Right lobe of liver (tissue), 6 donors: Measurements from ENCODE around the gene UFM1. TPM values are rescaled to one million over a fixed set of nuclear protein-coding genes. Genes with fewer than 3 reads are reported as not detected.

ENCODE experiments used
- ATAC-seq, 4 donors: fragments of 200-7000 bp; cut with Tn5 transposase; one replicate each; pipeline ENCODE4 v1.9.1; 2020; ENCODE audit warnings: mild to moderate bottlenecking in 4 of 4, moderate library complexity in 4 of 4
- DNase-seq, 3 donors: peaks; one replicate each; pipeline ENCODE4 v3.0.0-alpha.2; 2020
- H3K27ac ChIP-seq, 3 donors: fragments of 200-600 bp; one replicate each; pipeline ENCODE4 v1.8.0; 2022
- H3K27me3 ChIP-seq, 2 donors: fragments of 200-600 bp; one replicate each; pipeline ENCODE4 v1.8.0; 2022
- H3K36me3 ChIP-seq, 4 donors: fragments of 200-600 bp; sonication (generic) in 1 of 4; one replicate each; pipeline versions ENCODE4 v1.5.1 to v1.8.0; 2017 to 2022; ENCODE audit warnings: control low read depth in 1 of 4
- H3K4me1 ChIP-seq, 4 donors: fragments of 200-600 bp; sonication (generic) in 1 of 4; one replicate each; pipeline versions ENCODE4 v1.5.1 to v1.8.0; 2017 to 2022; ENCODE audit warnings: control low read depth in 1 of 4
- H3K4me3 ChIP-seq, 3 donors: fragments of 200-600 bp; one replicate each; pipeline ENCODE4 v1.8.0; 2022
- H3K9me3 ChIP-seq, 4 donors: fragments of 200-600 bp; sonication (generic) in 1 of 4; one replicate each; pipeline versions ENCODE4 v1.5.1 to v1.8.0; 2017 to 2022; ENCODE audit warnings: control low read depth in 1 of 4
- CTCF ChIP-seq, 4 donors: fragments of 200-600 bp in 3 of 4; fragments of 450-650 bp in 1 of 4; IDR thresholded peaks; one replicate each; pipeline versions ENCODE4 v1.5.1 to v1.8.0; 2016 to 2022; ENCODE audit warnings: antibody characterized with exemption in 4 of 4, mild to moderate bottlenecking in 2 of 4
- POLR2A ChIP-seq: fragments of 450-650 bp; IDR thresholded peaks from one replicate; pipeline ENCODE4 v1.6.1; 2017; ENCODE audit warnings: antibody characterized with exemption, mild to moderate bottlenecking
- WGBS: methylation state at CpG from one replicate; pipeline ENCODE4 v1.1.6; 2018; ENCODE audit warnings: low coverage, low lambda C conversion rate; ENCODE audit not compliant: insufficient coverage; ENCODE audit errors: missing lambda C conversion rate; 5-methylcytosine and 5-hydroxymethylcytosine counted together
- intact Hi-C, 2 donors: fragments of 100-400 bp; cut with DNase I; formaldehyde crosslinking; loops; one replicate each; pipeline versions ENCODE4 v1.11.2 to v1.14.1; 2022
- long read RNA-seq: library from polyadenylated mRNA; unstranded; transcript quantifications from one replicate; pipeline ENCODE4 v2.0.0, GENCODE V29; 2019
- total RNA-seq, 6 experiments: library from RNA; depleted of rRNA in 2 of 6; stranded (reverse); fragments of >200 nt in 2 of 6; fragmentation: NEBNext Ultra II Directional in 3 of 6; extraction: Animal tissue kit (Norgen Biotek cat#: 25700) in 3 of 6; gene quantifications; one replicate each; pipeline versions ENCODE4 v1.1.0 to v1.2.4, GENCODE V29; 2016 to 2023
- donor health status: DM: no; HTN: yes; CAD: no.
- donor health status: DM: no; HTN: no; CAD: no.
- donor health status: DM: no; HTN: no; CAD: no.
- donor health status: DM: no; HTN: yes; CAD: no.
- donor health status: DM: no; HTN: yes; CAD: no.

UFM1 gene
- 10 to 100 TPM; 27.1 to 41.5 (median 33.1) TPM for total RNA-seq
- long read RNA-seq, transcript UFM1-201 (6 exons, 3,138 nt), result major isoform, 11 of 15 reads
- long read RNA-seq, partial matches to known transcripts, result 1 of 15 reads
- long read RNA-seq, other reads (novel, unspliced or antisense), result 3 of 15 reads

- Histone ChIP-seq H3K36me3 (no peaks in the 10 kb centered on the region), H3K27me3 (no peaks in the 10 kb centered on the region), H3K9me3 (no peaks in the 10 kb centered on the region), H3K4me3 (peak within 1 kb of the TSS; percentile 68 to 80 (median 79)), H3K27ac (peak within 1 kb of the TSS; percentile 81 to 94 (median 92)), H3K4me1 (peaks cover 0 to 21% (median 5%) of the 10 kb centered on the region in 4 donors)
- peak; percentile 92 to 95 (median 94) for DNase-seq
- ATAC-seq, result peak; percentile 97 to 99 (median 98)
- intact Hi-C loops, result no loop called here
- TF ChIP-seq POLR2A, result peak; percentile 77
- TF ChIP-seq CTCF (IDR thresholded peaks at IDR 0.05), result no peak
- under 1% methylated on average over 33 of the region's 41 CpGs for WGBS
These were observed at the start of gene UFM1 for GRCh38 chr13:38349390-38350113. TSS of gene UFM1 (plus strand) at chr13:38349851. CDS start at chr13:38349920, 69 bp downstream.

- intact Hi-C loops, result no loop called here
- H3K4me3 ChIP-seq, result no peak overlapping the region
- TF ChIP-seq POLR2A (no peak), CTCF (IDR thresholded peaks at IDR 0.05) (no peak)
- 80% methylated on average over 4 of the region's 4 CpGs for WGBS
- H3K27me3 ChIP-seq, result no peaks in the 10 kb centered on the region
- no peaks in the 10 kb centered on the region for H3K4me1 ChIP-seq
- H3K36me3 ChIP-seq, result no peaks in the 10 kb centered on the region
- H3K27ac ChIP-seq, result no peak overlapping the region
- H3K9me3 ChIP-seq, result no peaks in the 10 kb centered on the region
- DNase-seq (no peak), ATAC-seq (no peak)
These were observed 48.4 kb upstream of the UFM1 start for GRCh38 chr13:38301236-38301635.

GRCh38 chr13:38303816-38304320 is 45.8 kb upstream of the UFM1 start:
- intact Hi-C loops, result no loop called here
- Histone ChIP-seq H3K27me3 (no peaks in the 10 kb centered on the region), H3K4me3 (no peak overlapping the region), H3K27ac (no peak overlapping the region), H3K4me1 (no peaks in the 10 kb centered on the region), H3K36me3 (no peaks in the 10 kb centered on the region), H3K9me3 (no peaks in the 10 kb centered on the region)
- DNase-seq (no peak), ATAC-seq (no peak)
- 50% methylated on average over 2 of the region's 2 CpGs for WGBS
- TF ChIP-seq POLR2A (no peak), CTCF (IDR thresholded peaks at IDR 0.05) (no peak)

GRCh38 chr13:38308736-38309135 is 40.9 kb upstream of the UFM1 start:
- Histone ChIP-seq H3K36me3 (no peaks in the 10 kb centered on the region), H3K27ac (no peak overlapping the region), H3K4me3 (no peak overlapping the region), H3K27me3 (no peaks in the 10 kb centered on the region), H3K9me3 (no peaks in the 10 kb centered on the region), H3K4me1 (peaks cover 0 to 5% (median 0%) of the 10 kb centered on the region in 4 donors)
- intact Hi-C loops, result no loop called here
- TF ChIP-seq CTCF (IDR thresholded peaks at IDR 0.05), result no peak
- TF ChIP-seq POLR2A, result no peak
- DNase-seq (no peak), ATAC-seq (no peak)
- WGBS, result 90% methylated on average over 2 of the region's 2 CpGs
